GM12873 (cell line): ENCODE results near the gene PTDSS2.

Source experiments
- CTCF ChIP-seq: IDR thresholded peaks from 2 replicates; pipeline ENCODE4 v1.5.1; 2012; ENCODE audit warnings: low read depth, mild to moderate bottlenecking, moderate library complexity, low read length, control low read depth; ENCODE audit not compliant: insufficient read depth; ENCODE audit errors: missing control alignments

Gene PTDSS2

GRCh38 chr11:535519-536454 is 85.7 kb downstream of the PTDSS2 start, which contains the start of gene HRAS:
Gene HRAS, minus strand, starts transcription at chr11:535576.
- TF ChIP-seq CTCF = no peak

- no peak for TF ChIP-seq CTCF
Measured at GRCh38 chr11:536841-537621, 87.0 kb downstream of the PTDSS2 start, which contains the start of gene LRRC56. Gene LRRC56, plus strand, starts transcription at chr11:537527. Its CDS starts 3,158 bp downstream, at chr11:540685.

- TF ChIP-seq CTCF = no peak
Measured at GRCh38 chr11:537622-538430, 87.7 kb downstream of the PTDSS2 start.

GRCh38 chr11:538431-539051 is 88.5 kb downstream of the PTDSS2 start:
- no peak for TF ChIP-seq CTCF

GRCh38 chr11:539971-540481 is 89.9 kb downstream of the PTDSS2 start:
- TF ChIP-seq CTCF = no peak
